ENCODE data around the gene OR2L3.

DNA sequence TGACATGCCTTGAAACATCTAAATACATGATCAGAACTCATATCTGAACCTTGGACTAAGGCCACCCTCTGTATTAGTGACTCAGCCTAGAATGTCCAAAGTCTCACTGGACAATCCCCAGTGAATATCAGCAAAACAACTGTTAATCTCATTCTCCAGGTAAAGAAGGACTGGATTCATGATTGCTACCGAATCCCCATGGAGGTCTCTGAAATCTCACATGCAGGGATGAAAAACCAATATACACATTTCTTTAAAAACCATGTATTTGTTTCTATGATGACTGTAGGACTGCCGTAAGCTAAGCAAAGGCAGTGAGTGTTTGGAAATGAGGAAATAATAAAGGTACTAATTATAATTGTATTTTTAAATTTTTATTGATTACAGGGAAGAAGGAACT lies at the start of gene OR2L3:
- TF ChIP-seq ZNF404 (tag by site-specific recombination; IDR thresholded peaks at IDR 0.05) (no peak), ZNF558 (tag by site-specific recombination; IDR thresholded peaks at IDR 0.05) (no peak), KLF16 (tag by site-specific recombination; IDR thresholded peaks at IDR 0.05) (no peak), GLI4 (tag by site-specific recombination; IDR thresholded peaks at IDR 0.05) (no peak), SETDB1 (IDR thresholded peaks at IDR 0.05; ENCODE audit: insufficient read length, low read length) (no peak)
- TF ChIP-seq, protein P1, sequence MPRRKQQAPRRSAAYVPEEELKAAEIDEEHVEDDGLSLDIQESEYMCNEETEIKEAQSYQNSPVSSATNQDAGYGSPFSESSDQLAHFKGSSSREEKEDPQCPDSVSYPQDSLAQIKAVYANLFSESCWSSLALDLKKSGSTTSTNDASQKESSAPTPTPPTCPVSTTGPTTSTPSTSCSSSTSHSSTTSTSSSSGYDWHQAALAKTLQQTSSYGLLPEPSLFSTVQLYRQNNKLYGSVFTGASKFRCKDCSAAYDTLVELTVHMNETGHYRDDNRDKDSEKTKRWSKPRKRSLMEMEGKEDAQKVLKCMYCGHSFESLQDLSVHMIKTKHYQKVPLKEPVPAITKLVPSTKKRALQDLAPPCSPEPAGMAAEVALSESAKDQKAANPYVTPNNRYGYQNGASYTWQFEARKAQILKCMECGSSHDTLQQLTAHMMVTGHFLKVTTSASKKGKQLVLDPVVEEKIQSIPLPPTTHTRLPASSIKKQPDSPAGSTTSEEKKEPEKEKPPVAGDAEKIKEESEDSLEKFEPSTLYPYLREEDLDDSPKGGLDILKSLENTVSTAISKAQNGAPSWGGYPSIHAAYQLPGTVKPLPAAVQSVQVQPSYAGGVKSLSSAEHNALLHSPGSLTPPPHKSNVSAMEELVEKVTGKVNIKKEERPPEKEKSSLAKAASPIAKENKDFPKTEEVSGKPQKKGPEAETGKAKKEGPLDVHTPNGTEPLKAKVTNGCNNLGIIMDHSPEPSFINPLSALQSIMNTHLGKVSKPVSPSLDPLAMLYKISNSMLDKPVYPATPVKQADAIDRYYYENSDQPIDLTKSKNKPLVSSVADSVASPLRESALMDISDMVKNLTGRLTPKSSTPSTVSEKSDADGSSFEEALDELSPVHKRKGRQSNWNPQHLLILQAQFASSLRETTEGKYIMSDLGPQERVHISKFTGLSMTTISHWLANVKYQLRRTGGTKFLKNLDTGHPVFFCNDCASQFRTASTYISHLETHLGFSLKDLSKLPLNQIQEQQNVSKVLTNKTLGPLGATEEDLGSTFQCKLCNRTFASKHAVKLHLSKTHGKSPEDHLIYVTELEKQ (tag by site-specific recombination; IDR thresholded peaks at IDR 0.05; ENCODE audit: borderline replicate concordance), result no peak
- TF ChIP-seq, protein P2, sequence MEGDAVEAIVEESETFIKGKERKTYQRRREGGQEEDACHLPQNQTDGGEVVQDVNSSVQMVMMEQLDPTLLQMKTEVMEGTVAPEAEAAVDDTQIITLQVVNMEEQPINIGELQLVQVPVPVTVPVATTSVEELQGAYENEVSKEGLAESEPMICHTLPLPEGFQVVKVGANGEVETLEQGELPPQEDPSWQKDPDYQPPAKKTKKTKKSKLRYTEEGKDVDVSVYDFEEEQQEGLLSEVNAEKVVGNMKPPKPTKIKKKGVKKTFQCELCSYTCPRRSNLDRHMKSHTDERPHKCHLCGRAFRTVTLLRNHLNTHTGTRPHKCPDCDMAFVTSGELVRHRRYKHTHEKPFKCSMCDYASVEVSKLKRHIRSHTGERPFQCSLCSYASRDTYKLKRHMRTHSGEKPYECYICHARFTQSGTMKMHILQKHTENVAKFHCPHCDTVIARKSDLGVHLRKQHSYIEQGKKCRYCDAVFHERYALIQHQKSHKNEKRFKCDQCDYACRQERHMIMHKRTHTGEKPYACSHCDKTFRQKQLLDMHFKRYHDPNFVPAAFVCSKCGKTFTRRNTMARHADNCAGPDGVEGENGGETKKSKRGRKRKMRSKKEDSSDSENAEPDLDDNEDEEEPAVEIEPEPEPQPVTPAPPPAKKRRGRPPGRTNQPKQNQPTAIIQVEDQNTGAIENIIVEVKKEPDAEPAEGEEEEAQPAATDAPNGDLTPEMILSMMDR (tag by site-specific recombination; IDR thresholded peaks at IDR 0.05), result no peak
- TF ChIP-seq, protein P3, sequence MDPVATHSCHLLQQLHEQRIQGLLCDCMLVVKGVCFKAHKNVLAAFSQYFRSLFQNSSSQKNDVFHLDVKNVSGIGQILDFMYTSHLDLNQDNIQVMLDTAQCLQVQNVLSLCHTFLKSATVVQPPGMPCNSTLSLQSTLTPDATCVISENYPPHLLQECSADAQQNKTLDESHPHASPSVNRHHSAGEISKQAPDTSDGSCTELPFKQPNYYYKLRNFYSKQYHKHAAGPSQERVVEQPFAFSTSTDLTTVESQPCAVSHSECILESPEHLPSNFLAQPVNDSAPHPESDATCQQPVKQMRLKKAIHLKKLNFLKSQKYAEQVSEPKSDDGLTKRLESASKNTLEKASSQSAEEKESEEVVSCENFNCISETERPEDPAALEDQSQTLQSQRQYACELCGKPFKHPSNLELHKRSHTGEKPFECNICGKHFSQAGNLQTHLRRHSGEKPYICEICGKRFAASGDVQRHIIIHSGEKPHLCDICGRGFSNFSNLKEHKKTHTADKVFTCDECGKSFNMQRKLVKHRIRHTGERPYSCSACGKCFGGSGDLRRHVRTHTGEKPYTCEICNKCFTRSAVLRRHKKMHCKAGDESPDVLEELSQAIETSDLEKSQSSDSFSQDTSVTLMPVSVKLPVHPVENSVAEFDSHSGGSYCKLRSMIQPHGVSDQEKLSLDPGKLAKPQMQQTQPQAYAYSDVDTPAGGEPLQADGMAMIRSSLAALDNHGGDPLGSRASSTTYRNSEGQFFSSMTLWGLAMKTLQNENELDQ (tag by site-specific recombination; IDR thresholded peaks at IDR 0.05; ENCODE audit: low read depth), result no peak
